H9 (cell line): ENCODE measurements around the gene TRIM50. TPM values are rescaled to one million over a fixed set of nuclear protein-coding genes. Genes with fewer than 3 reads are reported as not detected.
"Not testable (repeated sequence)": the region's sequence is repeated elsewhere in the genome, so short reads cannot be mapped to it uniquely, and the experiment has no call there.

Experiments
- DNase-seq: peaks from one replicate; pipeline ENCODE4 v3.0.0-alpha.2; 2017
- H2AFZ ChIP-seq: one replicate; pipeline ENCODE4 v1.6.1; 2013; ENCODE audit warnings: mild to moderate bottlenecking, low read length, control low read depth, moderate library complexity
- H2AK5ac ChIP-seq: 2 replicates; pipeline ENCODE4 v1.6.1; 2013; ENCODE audit warnings: low read length, control low read depth, mixed read lengths; ENCODE audit not compliant: insufficient read length
- H2BK120ac ChIP-seq: one replicate; pipeline ENCODE4 v1.6.1; 2013; ENCODE audit warnings: low read depth, mild to moderate bottlenecking, low read length, control low read depth, inconsistent platforms; ENCODE audit not compliant: poor library complexity, severe bottlenecking
- H2BK12ac ChIP-seq: 2 replicates; pipeline ENCODE4 v1.6.1; 2013; ENCODE audit warnings: low read length, control low read depth, mixed read lengths, low read depth; ENCODE audit not compliant: insufficient read length
- H2BK15ac ChIP-seq: 2 replicates; pipeline ENCODE4 v1.6.1; 2013; ENCODE audit warnings: low read depth, low read length, control low read depth
- H2BK20ac ChIP-seq: one replicate; pipeline ENCODE4 v1.6.1; 2013; ENCODE audit warnings: low read depth, mild to moderate bottlenecking, low read length, control low read depth, inconsistent platforms; ENCODE audit not compliant: poor library complexity, severe bottlenecking
- H2BK5ac ChIP-seq: 2 replicates; pipeline ENCODE4 v1.6.1; 2013; ENCODE audit warnings: low read length, control low read depth, mixed read lengths; ENCODE audit not compliant: insufficient read length
- H3K14ac ChIP-seq: 2 replicates; pipeline ENCODE4 v1.6.1; 2013; ENCODE audit warnings: low read length, control low read depth; ENCODE audit not compliant: insufficient read depth
- H3K18ac ChIP-seq: 2 replicates; pipeline ENCODE4 v1.6.1; 2013; ENCODE audit warnings: low read depth, mild to moderate bottlenecking, mixed read lengths, low read length, control low read depth; ENCODE audit not compliant: insufficient read length
- H3K23ac ChIP-seq: 2 replicates; pipeline ENCODE4 v1.6.1; 2013; ENCODE audit warnings: low read length, control low read depth, mixed read lengths, low read depth; ENCODE audit not compliant: insufficient read length
- H3K23me2 ChIP-seq: 2 replicates; pipeline ENCODE4 v1.6.1; 2013; ENCODE audit warnings: low read depth, mild to moderate bottlenecking, mixed read lengths, low read length, control low read depth; ENCODE audit not compliant: insufficient read length, poor library complexity, severe bottlenecking
- H3K27ac ChIP-seq: 2 replicates; pipeline ENCODE4 v1.5.1; 2013; ENCODE audit warnings: low read length, control low read depth, mixed read lengths, low read depth; ENCODE audit not compliant: insufficient read length
- H3K27me3 ChIP-seq: 2 replicates; pipeline ENCODE4 v1.6.1; 2013; ENCODE audit warnings: low read length, control low read depth, inconsistent platforms; ENCODE audit not compliant: insufficient read depth
- H3K4ac ChIP-seq: 2 replicates; pipeline ENCODE4 v1.6.1; 2013; ENCODE audit warnings: low read depth, mild to moderate bottlenecking, control low read depth, inconsistent platforms, low read length, moderate library complexity
- H3K4me1 ChIP-seq: 2 replicates; pipeline ENCODE4 v1.6.1; 2013; ENCODE audit warnings: low read length, control low read depth, inconsistent platforms; ENCODE audit not compliant: insufficient read depth
- H3K4me2 ChIP-seq: 2 replicates; pipeline ENCODE4 v1.6.1; 2013; ENCODE audit warnings: low read length, control low read depth, mixed read lengths; ENCODE audit not compliant: insufficient read length, insufficient read depth
- H3K56ac ChIP-seq: 2 replicates; pipeline ENCODE4 v1.6.1; 2013; ENCODE audit warnings: low read depth, mild to moderate bottlenecking, mixed read lengths, low read length, control low read depth; ENCODE audit not compliant: insufficient read length
- H3K79me1 ChIP-seq: 2 replicates; pipeline ENCODE4 v1.6.1; 2013; ENCODE audit warnings: low read depth, mild to moderate bottlenecking, moderate library complexity, low read length, control low read depth, inconsistent platforms; ENCODE audit not compliant: insufficient read depth, poor library complexity, severe bottlenecking
- H3K79me2 ChIP-seq: 2 replicates; pipeline ENCODE4 v1.6.1; 2013; ENCODE audit warnings: low read length, control low read depth, inconsistent platforms; ENCODE audit not compliant: insufficient read depth
- H3K9ac ChIP-seq: 2 replicates; pipeline ENCODE4 v1.6.1; 2013; ENCODE audit warnings: low read length, control low read depth, mixed read lengths; ENCODE audit not compliant: insufficient read length; ENCODE audit errors: extremely low read depth
- H3K9me3 ChIP-seq: one replicate; pipeline ENCODE4 v1.6.1; 2013; ENCODE audit warnings: low read depth, low read length, inconsistent platforms; ENCODE audit not compliant: control insufficient read depth
- H3T11ph ChIP-seq: one replicate; pipeline ENCODE4 v1.6.1; 2013; ENCODE audit warnings: mild to moderate bottlenecking, low read length, control low read depth, inconsistent platforms
- H4K20me1 ChIP-seq: one replicate; pipeline ENCODE4 v1.6.1; 2013; ENCODE audit not compliant: control insufficient read depth, insufficient read length, insufficient read depth
- H4K5ac ChIP-seq: 2 replicates; pipeline ENCODE4 v1.6.1; 2013; ENCODE audit warnings: low read depth, mild to moderate bottlenecking, mixed read lengths, low read length, control low read depth; ENCODE audit not compliant: insufficient read length
- H4K8ac ChIP-seq: replicated peaks from 2 replicates; pipeline ENCODE4 v1.6.1; 2013; ENCODE audit warnings: low read length, control low read depth, mixed read lengths, low read depth; ENCODE audit not compliant: insufficient read length
- H4K91ac ChIP-seq: 2 replicates; pipeline ENCODE4 v1.6.1; 2013; ENCODE audit warnings: low read depth, mild to moderate bottlenecking, moderate library complexity, mixed read lengths, low read length, control low read depth; ENCODE audit not compliant: insufficient read length
- H3K27ac Mint-ChIP-seq, 3 experiments: 2 replicates in 2 of 3; 3 replicates in 1 of 3; pipeline ENCODE4 v1.8.0; 2020 to 2021; ENCODE audit warnings: mixed read lengths in 3 of 3, mild to moderate bottlenecking in 1 of 3, moderate library complexity in 1 of 3
- H3K27me3 Mint-ChIP-seq: 2 replicates; pipeline ENCODE4 v1.8.0; 2021; ENCODE audit warnings: low read depth, mild to moderate bottlenecking, moderate library complexity, mixed read lengths
- H3K36me3 Mint-ChIP-seq, 3 experiments: 2 replicates in 2 of 3; 3 replicates in 1 of 3; pipeline ENCODE4 v1.8.0; 2020 to 2021; ENCODE audit warnings: low read depth in 3 of 3, mixed read lengths in 3 of 3; ENCODE audit not compliant: insufficient read depth in 1 of 3
- H3K4me1 Mint-ChIP-seq, 2 experiments: 2 replicates each; pipeline ENCODE4 v1.8.0; 2020; ENCODE audit warnings: mixed read lengths in 2 of 2
- H3K4me3 Mint-ChIP-seq, 2 experiments: 2 replicates in 1 of 2; 3 replicates in 1 of 2; pipeline ENCODE4 v1.8.0; 2020 to 2021; ENCODE audit warnings: mild to moderate bottlenecking in 2 of 2, mixed read lengths in 2 of 2, moderate library complexity in 1 of 2
- H3K9me3 Mint-ChIP-seq, 2 experiments: 2 replicates in 1 of 2; 3 replicates in 1 of 2; pipeline ENCODE4 v1.8.0; 2020; ENCODE audit warnings: mild to moderate bottlenecking in 2 of 2, mixed read lengths in 2 of 2, moderate library complexity in 1 of 2
- WGBS: extraction: QIAGEN DNeasy Blood & Tissue Kit; methylation state at CpG from one replicate; pipeline ENCODE4 v1.1.7; 2013; ENCODE audit warnings: missing lambda C conversion rate, low lambda C conversion rate, mixed read lengths; ENCODE audit not compliant: insufficient read length; ENCODE audit errors: extremely low coverage; 5-methylcytosine and 5-hydroxymethylcytosine counted together
- total RNA-seq: library from RNA; stranded (reverse); gene quantifications from 2 replicates; pipeline ENCODE4 v1.2.1, GENCODE V29; 2021
- TF ChIP-seq, protein P1 (sequence below): fragments of 200-600 bp; sonication (generic); conservative IDR thresholded peaks from 3 replicates; pipeline ENCODE4 v1.8.0; 2021; ENCODE audit warnings: antibody characterized with exemption, mild to moderate bottlenecking

The TRIM50 gene
- total RNA-seq, 1 experiment from 2014 or later = not detected

DNA sequence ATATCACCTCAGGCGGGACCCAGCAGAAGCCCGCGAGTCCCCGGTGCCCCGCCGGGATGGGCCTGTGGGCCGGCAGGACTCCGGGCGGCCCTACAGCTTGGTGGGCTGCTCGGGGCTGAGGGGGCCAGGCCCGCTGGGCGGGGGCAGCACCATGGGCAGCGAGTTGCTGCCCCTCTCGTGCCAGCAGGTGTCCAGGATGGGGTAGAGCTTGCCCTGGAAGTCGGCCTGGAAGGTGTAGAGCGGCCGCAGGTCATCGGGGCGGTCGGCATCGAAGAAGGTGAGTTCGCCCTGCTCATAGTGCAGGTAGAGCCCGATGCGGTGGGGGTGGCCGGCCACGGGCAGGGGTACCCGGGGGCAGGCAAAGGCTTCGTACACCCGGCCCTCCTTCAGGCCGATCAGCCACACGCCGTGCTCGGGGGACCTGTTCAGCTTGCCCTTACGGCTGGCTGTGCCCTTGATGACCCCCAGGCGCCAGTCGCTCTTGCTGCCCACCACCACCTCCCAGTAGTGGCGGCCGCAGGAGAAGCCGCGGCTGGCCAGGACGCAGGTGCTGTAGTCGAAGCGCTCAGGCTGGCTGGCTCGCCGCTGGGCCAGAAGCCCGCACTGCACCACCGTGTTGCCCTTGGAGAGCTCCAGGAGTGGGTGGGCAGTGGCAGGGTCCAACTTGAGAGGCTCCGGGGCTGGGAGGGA lies 14.9 kb downstream of the TRIM50 start:
- H3K56ac ChIP-seq = no peak overlapping the region
- WGBS = no CpG with 5 or more reads among the region's 48 CpGs
- no peak overlapping the region for H3T11ph ChIP-seq

DNA sequence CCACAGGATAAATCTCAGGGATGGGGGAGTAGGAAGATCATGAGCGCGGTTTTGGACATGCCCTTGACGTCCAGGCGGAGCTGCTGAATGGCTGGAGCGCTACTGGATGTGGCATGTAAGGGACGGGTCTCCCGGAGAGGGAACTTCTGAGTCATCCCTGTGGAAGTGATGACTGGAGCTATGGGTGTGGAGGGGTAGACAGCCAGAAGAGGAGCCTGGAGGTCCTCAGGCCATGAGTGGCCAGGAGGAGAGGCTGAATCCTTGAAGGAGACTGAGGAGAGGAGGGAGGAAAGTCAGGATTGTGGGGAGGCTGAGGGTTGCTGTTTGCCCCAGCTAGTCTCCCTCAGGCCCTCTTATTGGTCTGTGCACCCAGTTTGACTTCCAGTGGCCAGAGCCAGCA lies 16.5 kb downstream of the TRIM50 start:
- not testable (repeated sequence) for H4K91ac ChIP-seq, H3K27ac Mint-ChIP-seq, H4K8ac ChIP-seq, H2AFZ ChIP-seq, H3K18ac ChIP-seq, H3T11ph ChIP-seq, H3K23me2 ChIP-seq, H3K14ac ChIP-seq, H3K9me3 Mint-ChIP-seq, H3K79me1 ChIP-seq, H2BK20ac ChIP-seq, H3K56ac ChIP-seq, H3K9ac ChIP-seq, H3K4ac ChIP-seq, H3K4me2 ChIP-seq, H2BK5ac ChIP-seq, H3K79me2 ChIP-seq, H3K27ac ChIP-seq, H3K4me3 Mint-ChIP-seq, H2BK12ac ChIP-seq, H2BK15ac ChIP-seq, H3K27me3 ChIP-seq, H2AK5ac ChIP-seq, H3K9me3 ChIP-seq, H3K4me1 ChIP-seq, H4K20me1 ChIP-seq, H4K5ac ChIP-seq, H3K23ac ChIP-seq, DNase-seq, H2BK120ac ChIP-seq
- Mint-ChIP-seq H3K36me3 (peaks cover 5 to 19% (median 17%) of the 10 kb centered on the region in 3 experiments; a peak in 6 of 7 replicates), H3K4me1 (peaks cover 11 to 13% of the 10 kb centered on the region in 2 experiments), H3K27me3 (peaks cover 17% of the 10 kb centered on the region)
- no CpG with 5 or more reads among the region's 7 CpGs for WGBS

More for the DNA sequence above, 14.9 kb downstream of the TRIM50 start:
- H3K9me3 Mint-ChIP-seq = peaks cover 2 to 4% of the 10 kb centered on the region in 2 experiments; a peak in 2 of 5 replicates
- Histone ChIP-seq H2BK12ac (no peak overlapping the region), H3K79me2 (peaks cover under 1% of the 10 kb centered on the region; the same call in 1 of the 2 replicates), H3K9ac (no peak overlapping the region), H3K14ac (peak overlapping the region; percentile 55; the same call in 1 of the 2 replicates), H3K18ac (no peak overlapping the region), H4K8ac (no peak overlapping the region), H2AK5ac (no peak overlapping the region), H3K23ac (no peak overlapping the region), H2AFZ (no peak overlapping the region), H3K4ac (no peak overlapping the region), H4K20me1 (no peaks in the 10 kb centered on the region), H2BK5ac (no peak overlapping the region), H3K23me2 (no peaks in the 10 kb centered on the region), H4K91ac (no peak overlapping the region), H3K27ac (no peak overlapping the region), H3K4me2 (no peak overlapping the region), H3K27me3 (no peaks in the 10 kb centered on the region), H2BK15ac (no peak overlapping the region), H2BK120ac (no peak overlapping the region), H3K4me1 (no peaks in the 10 kb centered on the region), H2BK20ac (no peak overlapping the region), H3K9me3 (no peaks in the 10 kb centered on the region), H4K5ac (no peak overlapping the region), H3K79me1 (no peaks in the 10 kb centered on the region)
- TF ChIP-seq, protein P1, sequence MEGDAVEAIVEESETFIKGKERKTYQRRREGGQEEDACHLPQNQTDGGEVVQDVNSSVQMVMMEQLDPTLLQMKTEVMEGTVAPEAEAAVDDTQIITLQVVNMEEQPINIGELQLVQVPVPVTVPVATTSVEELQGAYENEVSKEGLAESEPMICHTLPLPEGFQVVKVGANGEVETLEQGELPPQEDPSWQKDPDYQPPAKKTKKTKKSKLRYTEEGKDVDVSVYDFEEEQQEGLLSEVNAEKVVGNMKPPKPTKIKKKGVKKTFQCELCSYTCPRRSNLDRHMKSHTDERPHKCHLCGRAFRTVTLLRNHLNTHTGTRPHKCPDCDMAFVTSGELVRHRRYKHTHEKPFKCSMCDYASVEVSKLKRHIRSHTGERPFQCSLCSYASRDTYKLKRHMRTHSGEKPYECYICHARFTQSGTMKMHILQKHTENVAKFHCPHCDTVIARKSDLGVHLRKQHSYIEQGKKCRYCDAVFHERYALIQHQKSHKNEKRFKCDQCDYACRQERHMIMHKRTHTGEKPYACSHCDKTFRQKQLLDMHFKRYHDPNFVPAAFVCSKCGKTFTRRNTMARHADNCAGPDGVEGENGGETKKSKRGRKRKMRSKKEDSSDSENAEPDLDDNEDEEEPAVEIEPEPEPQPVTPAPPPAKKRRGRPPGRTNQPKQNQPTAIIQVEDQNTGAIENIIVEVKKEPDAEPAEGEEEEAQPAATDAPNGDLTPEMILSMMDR = no peak
- no peak overlapping the region for H3K4me3 Mint-ChIP-seq
- DNase-seq = no peak
- H3K4me1 Mint-ChIP-seq = peaks cover 2 to 3% of the 10 kb centered on the region in 2 experiments
- H3K27me3 Mint-ChIP-seq = peaks cover 17% of the 10 kb centered on the region
- H3K36me3 Mint-ChIP-seq = peaks cover 0 to 4% (median 3%) of the 10 kb centered on the region in 3 experiments; a peak in 3 of 7 replicates
- no peak overlapping the region for H3K27ac Mint-ChIP-seq
